Ovary (tissue), 9 donors: ENCODE results near the gene OSM. TPM values are rescaled to one million over a fixed set of nuclear protein-coding genes. Genes with fewer than 3 reads are reported as not detected.
A peak's percentile ranks its signal among the peaks of the same experiment; 100 is the strongest.

Source experiments
- DNase-seq, 5 donors: peaks; one replicate each; pipeline ENCODE4 v3.0.0-alpha.2; 2019 to 2020
- H3K27ac ChIP-seq, 2 donors: fragments of 200-600 bp; one replicate each; pipeline versions ENCODE4 v1.5.1 to v1.8.0; 2019 to 2022
- H3K27me3 ChIP-seq: fragments of 200-600 bp; one replicate; pipeline ENCODE4 v1.8.0; 2022
- H3K36me3 ChIP-seq: fragments of 200-600 bp; sonication (generic); one replicate; pipeline ENCODE4 v1.5.1; 2019
- H3K4me1 ChIP-seq: one replicate; pipeline ENCODE4 v1.8.1; 2013; ENCODE audit warnings: mild to moderate bottlenecking, moderate library complexity; ENCODE audit not compliant: insufficient read depth
- H3K4me3 ChIP-seq: fragments of 200-600 bp; sonication (generic); one replicate; pipeline ENCODE4 v1.5.1; 2017
- H3K9me3 ChIP-seq, 2 donors: fragments of 200-600 bp in 1 of 2; sonication (generic) in 1 of 2; one replicate each; pipeline versions ENCODE4 v1.5.1 to v1.8.1; 2013 to 2019; ENCODE audit warnings: mild to moderate bottlenecking in 1 of 2, moderate library complexity in 1 of 2
- EP300 ChIP-seq: sonication (generic); formaldehyde crosslinking; IDR thresholded peaks from one replicate; pipeline ENCODE4 v1.6.1; 2017; ENCODE audit warnings: antibody characterized with exemption
- POLR2A ChIP-seq: fragments of 450-650 bp; IDR thresholded peaks from one replicate; pipeline ENCODE4 v1.6.1; 2017; ENCODE audit warnings: antibody characterized with exemption, mild to moderate bottlenecking, moderate library complexity
- WGBS, 3 donors: extraction: QIAGEN DNeasy Blood & Tissue Kit in 1 of 3; methylation state at CpG; one replicate each; pipeline versions ENCODE4 v1.1.5 to v1.1.7; 2013 to 2017; 5-methylcytosine and 5-hydroxymethylcytosine counted together
- intact Hi-C, 4 donors: fragments of 100-400 bp; cut with DNase I; formaldehyde crosslinking; loops; one replicate each; pipeline versions ENCODE4 v1.11.0 to v1.15.1; 2022 to 2023
- polyA plus RNA-seq, 2 donors: library from polyadenylated mRNA; stranded (reverse); fragments of 200-250 nt in 1 of 2; fragments of 350-450 nt in 1 of 2; fragmentation: Illumina TruSeq in 1 of 2; extraction: RNeasy Lipid Tissue Mini Kit (QIAGEN cat#74804) in 1 of 2; gene quantifications; one replicate each; pipeline ENCODE4 v1.2.3, GENCODE V29; 2013 to 2014
- total RNA-seq, 7 donors: library from RNA; depleted of rRNA in 2 of 7; stranded (reverse); fragments of >200 nt in 2 of 7; fragmentation: NEBNext Ultra II Directional in 3 of 7; extraction: Animal tissue kit (Norgen Biotek cat#: 25700) in 3 of 7; gene quantifications; one replicate each; pipeline versions ENCODE4 v1.1.0 to v1.2.4, GENCODE V29; 2016 to 2023
- TF ChIP-seq, protein P1 (sequence below), 3 donors: fragments of 450-650 bp in 2 of 3; fragments of 200-600 bp in 1 of 3; IDR thresholded peaks; one replicate each; pipeline versions ENCODE4 v1.5.1 to v1.8.0; 2016 to 2022; ENCODE audit warnings: antibody characterized with exemption in 3 of 3, mild to moderate bottlenecking in 1 of 3
- donor health status: DM: no; HTN: no; CAD: no; lungs with moderate emphysema.
- donor health status: DM: no; HTN: no; CAD: no.
- donor health status: Bipolar disorder and iron deficiency.
- donor health status: DM: yes; HTN: yes; CAD: no.
- donor health status: DM: no; HTN: no; CAD: no.
- donor health status: DM: yes; HTN: yes; CAD: no.

OSM gene
- total and polyA plus RNA-seq, 9 donors: 0.46 to 4.5 (median 1.2) TPM; not detected in 2

DNA sequence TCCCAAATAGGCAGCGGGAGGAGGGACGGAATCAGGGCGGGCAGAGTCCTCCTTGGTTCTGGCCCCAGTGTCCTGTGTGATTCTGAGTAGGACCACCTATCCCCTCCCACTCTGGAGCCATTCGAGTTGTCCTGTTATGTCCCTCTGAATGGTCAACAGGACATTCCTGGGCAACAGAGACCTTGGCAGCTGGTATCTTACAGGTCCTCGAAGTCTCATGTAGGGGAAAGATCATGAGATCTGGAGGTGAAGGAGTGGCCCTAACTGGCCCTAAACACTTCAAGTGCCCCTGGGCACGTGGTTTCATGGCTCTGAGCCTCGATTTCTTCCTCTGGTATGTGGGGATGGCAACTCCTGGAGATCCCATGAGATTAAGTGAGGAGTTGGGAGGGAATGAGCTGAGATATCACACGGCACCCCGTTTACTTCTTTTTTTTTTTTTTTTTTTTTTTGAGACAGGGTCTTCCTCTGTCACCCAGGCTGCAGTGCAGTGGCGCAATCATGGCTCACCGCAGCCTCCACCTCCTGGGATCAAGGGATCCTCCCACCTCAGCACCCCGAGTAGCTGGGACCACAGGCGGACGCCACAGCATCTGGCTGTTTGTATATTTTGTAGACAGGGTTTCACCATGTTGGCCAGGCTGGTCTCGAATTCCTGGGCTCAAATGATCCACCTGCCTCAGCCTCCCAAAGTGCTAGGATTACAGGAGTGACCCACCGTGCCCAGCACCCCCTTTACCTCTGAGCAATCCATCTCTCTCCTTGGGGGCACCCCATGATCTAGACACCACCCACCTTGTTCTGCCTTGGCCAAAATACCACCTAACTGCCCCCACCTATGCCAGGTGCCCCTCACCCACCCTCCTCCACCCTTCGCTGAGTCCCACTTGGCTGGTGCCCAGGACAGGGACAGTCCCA is 26.9 kb downstream of the OSM start:
- H3K4me3 ChIP-seq: no peak overlapping the region
- H3K27me3 ChIP-seq: no peaks in the 10 kb centered on the region
- intact Hi-C loops: loop anchor here in 1 of 4 donors (5.0 kb wide), 1 partner anchor 32 kb away; no protein-coding TSS in a partner anchor
- DNase-seq: no peak
- H3K27ac ChIP-seq: no peak overlapping the region
- 70 to 83% (median 76%) methylated on average over 17 of the region's 17 CpGs for WGBS, 3 donors
- no peaks in the 10 kb centered on the region for H3K9me3 ChIP-seq
- TF ChIP-seq EP300 (no peak), POLR2A (no peak)
- TF ChIP-seq, protein P1, sequence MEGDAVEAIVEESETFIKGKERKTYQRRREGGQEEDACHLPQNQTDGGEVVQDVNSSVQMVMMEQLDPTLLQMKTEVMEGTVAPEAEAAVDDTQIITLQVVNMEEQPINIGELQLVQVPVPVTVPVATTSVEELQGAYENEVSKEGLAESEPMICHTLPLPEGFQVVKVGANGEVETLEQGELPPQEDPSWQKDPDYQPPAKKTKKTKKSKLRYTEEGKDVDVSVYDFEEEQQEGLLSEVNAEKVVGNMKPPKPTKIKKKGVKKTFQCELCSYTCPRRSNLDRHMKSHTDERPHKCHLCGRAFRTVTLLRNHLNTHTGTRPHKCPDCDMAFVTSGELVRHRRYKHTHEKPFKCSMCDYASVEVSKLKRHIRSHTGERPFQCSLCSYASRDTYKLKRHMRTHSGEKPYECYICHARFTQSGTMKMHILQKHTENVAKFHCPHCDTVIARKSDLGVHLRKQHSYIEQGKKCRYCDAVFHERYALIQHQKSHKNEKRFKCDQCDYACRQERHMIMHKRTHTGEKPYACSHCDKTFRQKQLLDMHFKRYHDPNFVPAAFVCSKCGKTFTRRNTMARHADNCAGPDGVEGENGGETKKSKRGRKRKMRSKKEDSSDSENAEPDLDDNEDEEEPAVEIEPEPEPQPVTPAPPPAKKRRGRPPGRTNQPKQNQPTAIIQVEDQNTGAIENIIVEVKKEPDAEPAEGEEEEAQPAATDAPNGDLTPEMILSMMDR (IDR thresholded peaks at IDR 0.05): no peak
- peaks cover 5% of the 10 kb centered on the region for H3K4me1 ChIP-seq
- H3K36me3 ChIP-seq: no peaks in the 10 kb centered on the region

DNA sequence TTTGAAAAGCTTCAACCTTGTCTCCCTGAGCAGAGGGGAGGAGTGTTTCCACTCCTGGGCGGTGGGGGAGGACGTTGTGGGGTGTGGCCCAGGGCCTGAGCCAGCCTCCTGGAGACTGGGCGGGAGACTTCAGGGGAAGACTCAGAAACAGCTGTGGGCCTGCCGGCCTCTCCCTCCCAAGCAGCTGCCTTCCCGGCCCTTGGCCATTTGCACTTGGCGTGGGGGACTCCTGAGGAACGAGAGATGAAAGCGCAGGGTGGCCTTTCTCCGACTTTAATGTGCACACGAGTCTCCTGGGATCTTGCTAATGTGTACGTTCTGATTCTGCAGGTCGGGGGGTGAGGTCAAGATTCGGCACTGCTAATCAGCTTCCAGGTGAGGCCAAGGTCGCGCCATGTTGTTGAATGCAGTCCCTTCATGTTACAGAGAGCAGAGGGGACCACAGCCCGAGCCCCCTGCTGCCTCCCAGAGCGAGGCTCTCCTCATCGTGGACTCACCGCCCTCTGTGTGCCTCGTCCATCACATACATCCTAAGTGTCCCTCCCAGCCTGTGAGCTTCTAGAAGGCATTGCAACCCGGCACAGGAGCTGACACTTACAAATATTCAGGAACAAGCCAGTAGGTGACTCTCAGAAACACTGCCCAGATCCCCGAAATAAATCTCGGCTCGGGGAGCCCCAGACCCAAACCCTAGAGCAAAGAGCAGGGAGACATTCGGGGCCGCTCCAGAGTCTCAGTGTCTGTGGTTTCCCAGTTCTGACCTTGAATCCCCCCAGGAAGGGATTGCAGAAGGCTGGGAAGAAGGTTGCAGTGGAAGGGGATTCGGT is 27.8 kb downstream of the OSM start:
- Histone ChIP-seq H3K4me3 (no peak overlapping the region), H3K4me1 (peaks cover 5% of the 10 kb centered on the region), H3K27me3 (no peaks in the 10 kb centered on the region), H3K36me3 (no peaks in the 10 kb centered on the region), H3K27ac (peak overlapping the region in 1 of 2 donors; percentile 3), H3K9me3 (no peaks in the 10 kb centered on the region)
- TF ChIP-seq, protein P1 (IDR thresholded peaks at IDR 0.05): no peak
- TF ChIP-seq POLR2A: no peak
- TF ChIP-seq EP300: no peak
- DNase-seq: peak; percentile 59 to 82 (median 70)
- intact Hi-C loops: no loop called here
- WGBS, 3 donors: 29 to 37% (median 36%) methylated on average over 27 of the region's 27 CpGs

DNA sequence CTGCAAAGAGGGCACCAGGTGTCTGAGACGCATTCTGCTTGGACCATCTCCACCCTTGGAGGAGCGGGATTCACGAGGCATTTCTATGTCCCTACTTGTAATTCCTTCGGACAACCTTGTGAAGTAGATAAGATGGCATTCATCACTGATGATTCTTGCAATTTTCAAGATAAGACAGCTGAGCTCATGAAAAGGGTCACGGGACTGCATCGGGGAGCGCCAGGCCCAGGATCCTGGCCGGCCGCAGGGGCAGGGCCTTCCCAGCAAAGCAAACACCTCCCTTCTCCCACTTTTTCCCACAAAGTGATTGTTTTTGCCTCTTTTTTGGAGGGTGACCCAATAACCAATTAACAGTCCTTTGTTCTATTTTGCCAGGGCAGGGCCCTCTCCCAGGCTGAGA is 28.5 kb downstream of the OSM start:
- intact Hi-C loops: no loop called here
- no peak for TF ChIP-seq POLR2A
- TF ChIP-seq, protein P1 (IDR thresholded peaks at IDR 0.05): no peak
- no peak for TF ChIP-seq EP300
- no peaks in the 10 kb centered on the region for H3K36me3 ChIP-seq
- peaks cover 5% of the 10 kb centered on the region for H3K4me1 ChIP-seq
- 56 to 74% (median 74%) methylated on average over 9 of the region's 9 CpGs for WGBS, 3 donors
- no peak overlapping the region for H3K4me3 ChIP-seq
- H3K27ac ChIP-seq: peak overlapping the region in 1 of 2 donors; percentile 3
- DNase-seq: no peak
- H3K9me3 ChIP-seq: no peaks in the 10 kb centered on the region
- no peaks in the 10 kb centered on the region for H3K27me3 ChIP-seq

DNA sequence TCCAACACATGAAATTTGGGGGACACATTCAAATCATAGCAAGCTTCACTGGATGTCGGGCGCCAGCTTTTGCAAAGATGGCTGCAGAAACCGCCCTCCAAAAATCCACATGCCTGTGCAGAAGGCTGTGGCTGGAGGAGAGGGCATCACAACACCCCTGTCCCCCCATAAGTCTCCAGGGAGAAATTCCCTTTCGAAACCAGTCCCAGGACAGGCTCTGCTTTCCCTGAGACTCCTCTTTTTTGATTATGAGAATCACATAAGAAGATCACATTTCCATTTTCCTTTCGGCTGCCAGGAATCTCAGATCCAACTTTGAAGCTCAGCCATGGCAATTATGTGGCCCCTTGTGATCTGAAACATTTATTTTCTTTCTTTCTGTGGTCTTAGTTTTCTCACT is 29.8 kb downstream of the OSM start:
- H3K36me3 ChIP-seq: no peaks in the 10 kb centered on the region
- peaks cover 5% of the 10 kb centered on the region for H3K4me1 ChIP-seq
- WGBS, 3 donors: 98 to 99% (median 99%) methylated on average over 5 of the region's 5 CpGs
- H3K27ac ChIP-seq: no peak overlapping the region
- intact Hi-C loops: no loop called here
- no peaks in the 10 kb centered on the region for H3K9me3 ChIP-seq
- TF ChIP-seq EP300 (no peak), POLR2A (no peak)
- TF ChIP-seq, protein P1 (IDR thresholded peaks at IDR 0.05): no peak
- H3K4me3 ChIP-seq: no peak overlapping the region
- no peaks in the 10 kb centered on the region for H3K27me3 ChIP-seq
- no peak for DNase-seq
